ENCODE measurements around the gene SPATA20.

GRCh38 chr17:50603340-50603739, 56.4 kb downstream of the SPATA20 start:
- TF ChIP-seq, protein P1, sequence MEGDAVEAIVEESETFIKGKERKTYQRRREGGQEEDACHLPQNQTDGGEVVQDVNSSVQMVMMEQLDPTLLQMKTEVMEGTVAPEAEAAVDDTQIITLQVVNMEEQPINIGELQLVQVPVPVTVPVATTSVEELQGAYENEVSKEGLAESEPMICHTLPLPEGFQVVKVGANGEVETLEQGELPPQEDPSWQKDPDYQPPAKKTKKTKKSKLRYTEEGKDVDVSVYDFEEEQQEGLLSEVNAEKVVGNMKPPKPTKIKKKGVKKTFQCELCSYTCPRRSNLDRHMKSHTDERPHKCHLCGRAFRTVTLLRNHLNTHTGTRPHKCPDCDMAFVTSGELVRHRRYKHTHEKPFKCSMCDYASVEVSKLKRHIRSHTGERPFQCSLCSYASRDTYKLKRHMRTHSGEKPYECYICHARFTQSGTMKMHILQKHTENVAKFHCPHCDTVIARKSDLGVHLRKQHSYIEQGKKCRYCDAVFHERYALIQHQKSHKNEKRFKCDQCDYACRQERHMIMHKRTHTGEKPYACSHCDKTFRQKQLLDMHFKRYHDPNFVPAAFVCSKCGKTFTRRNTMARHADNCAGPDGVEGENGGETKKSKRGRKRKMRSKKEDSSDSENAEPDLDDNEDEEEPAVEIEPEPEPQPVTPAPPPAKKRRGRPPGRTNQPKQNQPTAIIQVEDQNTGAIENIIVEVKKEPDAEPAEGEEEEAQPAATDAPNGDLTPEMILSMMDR (IDR thresholded peaks at IDR 0.05): 0 out of 2 replicates have a peak, but pooled peaks have one; percentile 21
- TF ChIP-seq, protein P2, sequence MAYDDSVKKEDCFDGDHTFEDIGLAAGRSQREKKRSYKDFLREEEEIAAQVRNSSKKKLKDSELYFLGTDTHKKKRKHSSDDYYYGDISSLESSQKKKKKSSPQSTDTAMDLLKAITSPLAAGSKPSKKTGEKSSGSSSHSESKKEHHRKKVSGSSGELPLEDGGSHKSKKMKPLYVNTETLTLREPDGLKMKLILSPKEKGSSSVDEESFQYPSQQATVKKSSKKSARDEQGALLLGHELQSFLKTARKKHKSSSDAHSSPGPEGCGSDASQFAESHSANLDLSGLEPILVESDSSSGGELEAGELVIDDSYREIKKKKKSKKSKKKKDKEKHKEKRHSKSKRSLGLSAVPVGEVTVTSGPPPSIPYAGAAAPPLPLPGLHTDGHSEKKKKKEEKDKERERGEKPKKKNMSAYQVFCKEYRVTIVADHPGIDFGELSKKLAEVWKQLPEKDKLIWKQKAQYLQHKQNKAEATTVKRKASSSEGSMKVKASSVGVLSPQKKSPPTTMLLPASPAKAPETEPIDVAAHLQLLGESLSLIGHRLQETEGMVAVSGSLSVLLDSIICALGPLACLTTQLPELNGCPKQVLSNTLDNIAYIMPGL (CRISPR knock-in tag; IDR thresholded peaks at IDR 0.05): no peak
- TF ChIP-seq FOXK1 (CRISPR knock-in tag; IDR thresholded peaks at IDR 0.05): no peak
